Liver (tissue), 9 donors: ENCODE results near the gene FGB. TPM values are rescaled to one million over a fixed set of nuclear protein-coding genes. Genes with fewer than 3 reads are reported as not detected.

ENCODE experiments used
- DNase-seq: peaks from one replicate; pipeline ENCODE4 v3.0.0-alpha.2; 2017; ENCODE audit warnings: low spot score
- H3K27ac ChIP-seq, 2 donors: one replicate each; pipeline ENCODE4 v1.7.0; 2013; ENCODE audit warnings: inconsistent platforms in 2 of 2, low read length in 2 of 2, control low read depth in 1 of 2, low read depth in 1 of 2, mild to moderate bottlenecking in 1 of 2
- H3K27me3 ChIP-seq, 4 donors: one replicate each; pipeline versions ENCODE4 v1.6.1 to v1.7.0; 2013; ENCODE audit warnings: low read length in 3 of 4, inconsistent platforms in 1 of 4, mild to moderate bottlenecking in 1 of 4, moderate library complexity in 1 of 4; ENCODE audit not compliant: control insufficient read depth in 4 of 4, insufficient read depth in 4 of 4
- H3K36me3 ChIP-seq, 4 donors: one replicate each; pipeline versions ENCODE4 v1.6.1 to v1.7.0; 2013; ENCODE audit warnings: low read length in 3 of 4, mild to moderate bottlenecking in 3 of 4, low read depth in 1 of 4, moderate library complexity in 1 of 4; ENCODE audit not compliant: control insufficient read depth in 4 of 4, insufficient read depth in 3 of 4
- H3K4me1 ChIP-seq, 4 donors: one replicate each; pipeline versions ENCODE4 v1.6.1 to v1.7.0; 2013; ENCODE audit warnings: low read length in 3 of 4, mild to moderate bottlenecking in 3 of 4, moderate library complexity in 1 of 4; ENCODE audit not compliant: control insufficient read depth in 4 of 4, insufficient read depth in 4 of 4
- H3K4me3 ChIP-seq, 3 donors: one replicate each; pipeline versions ENCODE4 v1.6.1 to v1.7.0; 2013; ENCODE audit warnings: low read length in 3 of 3, control low read depth in 1 of 3, low read depth in 1 of 3, mild to moderate bottlenecking in 1 of 3
- H3K9ac ChIP-seq, 2 donors: one replicate each; pipeline ENCODE4 v1.7.0; 2013; ENCODE audit warnings: low read length in 2 of 2, mild to moderate bottlenecking in 2 of 2, moderate library complexity in 2 of 2, control low read depth in 1 of 2, low read depth in 1 of 2
- H3K9me3 ChIP-seq, 4 donors: one replicate each; pipeline versions ENCODE4 v1.6.1 to v1.7.0; 2013; ENCODE audit warnings: low read length in 3 of 4; ENCODE audit not compliant: control insufficient read depth in 4 of 4
- FOXA1 ChIP-seq: IDR thresholded peaks from 2 replicates; pipeline ENCODE4 v1.6.1; 2016; ENCODE audit warnings: antibody characterized with exemption
- GABPA ChIP-seq, 2 donors: IDR thresholded peaks in 1 of 2; conservative IDR thresholded peaks in 1 of 2; 2 replicates each; pipeline ENCODE4 v1.6.1; 2016; ENCODE audit warnings: antibody characterized with exemption in 2 of 2, mild to moderate bottlenecking in 1 of 2, moderate library complexity in 1 of 2
- HNF4G ChIP-seq: IDR thresholded peaks from 2 replicates; pipeline ENCODE4 v1.6.1; 2016; ENCODE audit warnings: antibody characterized with exemption
- JUND ChIP-seq, 2 donors: IDR thresholded peaks; 2 replicates each; pipeline ENCODE4 v1.6.1; 2016; ENCODE audit warnings: antibody characterized with exemption in 2 of 2
- RAD21 ChIP-seq, 2 donors: IDR thresholded peaks; 2 replicates each; pipeline ENCODE4 v1.6.1; 2016; ENCODE audit warnings: antibody characterized with exemption in 2 of 2, mild to moderate bottlenecking in 2 of 2
- RXRA ChIP-seq, 2 donors: IDR thresholded peaks; 2 replicates each; pipeline ENCODE4 v1.6.1; 2017 to 2018; ENCODE audit warnings: antibody characterized with exemption in 2 of 2, mild to moderate bottlenecking in 1 of 2
- TAF1 ChIP-seq: conservative IDR thresholded peaks from 2 replicates; pipeline ENCODE4 v1.6.1; 2016; ENCODE audit warnings: antibody characterized with exemption, mild to moderate bottlenecking
- WGBS: extraction: QIAGEN DNeasy Blood & Tissue Kit; methylation state at CpG from one replicate; pipeline ENCODE4 v1.1.7; 2013; 5-methylcytosine and 5-hydroxymethylcytosine counted together
- polyA plus RNA-seq, 2 donors: library from polyadenylated mRNA; stranded (reverse) in 1 of 2; unstranded in 1 of 2; fragments of 200-250 nt in 1 of 2; fragments of >200 nt in 1 of 2; fragmentation: Nextera tagmentation in 1 of 2; extraction: Ambion mirVana in 1 of 2; gene quantifications; one replicate each; pipeline versions ENCODE4 v1.2.1 to v1.2.3, GENCODE V29; 2013 to 2015
- total RNA-seq, 2 donors: library from RNA; depleted of rRNA; stranded (reverse); fragments of >200 nt; gene quantifications; one replicate each; pipeline ENCODE4 v1.2.3, GENCODE V29; 2014
- TF ChIP-seq, protein P1 (sequence below): IDR thresholded peaks from 2 replicates; pipeline ENCODE4 v1.6.1; 2016; ENCODE audit warnings: antibody characterized with exemption, mild to moderate bottlenecking
- TF ChIP-seq, protein P2 (sequence below): IDR thresholded peaks from 2 replicates; pipeline ENCODE4 v1.6.1; 2016; ENCODE audit warnings: antibody characterized with exemption
- TF ChIP-seq, protein P3 (sequence below): fragments of 150-350 bp; IDR thresholded peaks from 2 replicates; pipeline ENCODE4 v1.5.1; 2017; ENCODE audit warnings: improper control_type of control experiment, low read depth, low read length; ENCODE audit not compliant: missing input control
- TF ChIP-seq, protein P4 (sequence below): IDR thresholded peaks from 2 replicates; pipeline ENCODE4 v1.6.1; 2016; ENCODE audit warnings: antibody characterized with exemption
- donor health status: healthy.
- donor health status: healthy.
- donor health status: healthy.
- donor health status: healthy.
- donor health status: healthy.

The FGB gene
- total and polyA plus RNA-seq, 4 donors: 11,318 to 21,431 (median 15,382) TPM

DNA sequence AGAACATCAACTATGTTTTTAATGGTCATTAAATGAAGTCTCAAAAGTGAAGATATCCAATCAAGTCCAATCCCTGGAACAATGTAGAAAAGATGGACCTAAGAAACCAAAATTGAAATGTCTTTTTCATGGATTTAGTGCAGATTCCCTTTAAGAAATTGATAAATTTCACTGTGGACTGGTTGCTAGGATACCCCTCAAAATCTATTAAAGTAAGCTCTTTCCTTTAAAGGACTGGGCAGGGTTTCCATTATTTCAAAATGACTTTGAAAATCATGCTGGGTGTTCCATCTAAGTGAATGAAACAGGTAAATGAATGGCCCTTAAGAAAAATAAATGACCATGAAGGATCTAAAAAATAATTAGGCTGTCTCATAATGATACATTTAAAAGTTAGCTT lies 41.2 kb upstream of the FGB start:
- Histone ChIP-seq H3K36me3 (no peaks in the 10 kb centered on the region), H3K27me3 (no peaks in the 10 kb centered on the region), H3K9ac (no peak overlapping the region), H3K27ac (no peak overlapping the region), H3K4me3 (no peak overlapping the region), H3K9me3 (no peaks in the 10 kb centered on the region), H3K4me1 (no peaks in the 10 kb centered on the region)
- TF ChIP-seq, protein P1, sequence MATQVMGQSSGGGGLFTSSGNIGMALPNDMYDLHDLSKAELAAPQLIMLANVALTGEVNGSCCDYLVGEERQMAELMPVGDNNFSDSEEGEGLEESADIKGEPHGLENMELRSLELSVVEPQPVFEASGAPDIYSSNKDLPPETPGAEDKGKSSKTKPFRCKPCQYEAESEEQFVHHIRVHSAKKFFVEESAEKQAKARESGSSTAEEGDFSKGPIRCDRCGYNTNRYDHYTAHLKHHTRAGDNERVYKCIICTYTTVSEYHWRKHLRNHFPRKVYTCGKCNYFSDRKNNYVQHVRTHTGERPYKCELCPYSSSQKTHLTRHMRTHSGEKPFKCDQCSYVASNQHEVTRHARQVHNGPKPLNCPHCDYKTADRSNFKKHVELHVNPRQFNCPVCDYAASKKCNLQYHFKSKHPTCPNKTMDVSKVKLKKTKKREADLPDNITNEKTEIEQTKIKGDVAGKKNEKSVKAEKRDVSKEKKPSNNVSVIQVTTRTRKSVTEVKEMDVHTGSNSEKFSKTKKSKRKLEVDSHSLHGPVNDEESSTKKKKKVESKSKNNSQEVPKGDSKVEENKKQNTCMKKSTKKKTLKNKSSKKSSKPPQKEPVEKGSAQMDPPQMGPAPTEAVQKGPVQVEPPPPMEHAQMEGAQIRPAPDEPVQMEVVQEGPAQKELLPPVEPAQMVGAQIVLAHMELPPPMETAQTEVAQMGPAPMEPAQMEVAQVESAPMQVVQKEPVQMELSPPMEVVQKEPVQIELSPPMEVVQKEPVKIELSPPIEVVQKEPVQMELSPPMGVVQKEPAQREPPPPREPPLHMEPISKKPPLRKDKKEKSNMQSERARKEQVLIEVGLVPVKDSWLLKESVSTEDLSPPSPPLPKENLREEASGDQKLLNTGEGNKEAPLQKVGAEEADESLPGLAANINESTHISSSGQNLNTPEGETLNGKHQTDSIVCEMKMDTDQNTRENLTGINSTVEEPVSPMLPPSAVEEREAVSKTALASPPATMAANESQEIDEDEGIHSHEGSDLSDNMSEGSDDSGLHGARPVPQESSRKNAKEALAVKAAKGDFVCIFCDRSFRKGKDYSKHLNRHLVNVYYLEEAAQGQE: no peak
- TF ChIP-seq HNF4G (no peak), RAD21 (IDR thresholded peaks at IDR 0.05) (no peak)
- no peak for DNase-seq

DNA sequence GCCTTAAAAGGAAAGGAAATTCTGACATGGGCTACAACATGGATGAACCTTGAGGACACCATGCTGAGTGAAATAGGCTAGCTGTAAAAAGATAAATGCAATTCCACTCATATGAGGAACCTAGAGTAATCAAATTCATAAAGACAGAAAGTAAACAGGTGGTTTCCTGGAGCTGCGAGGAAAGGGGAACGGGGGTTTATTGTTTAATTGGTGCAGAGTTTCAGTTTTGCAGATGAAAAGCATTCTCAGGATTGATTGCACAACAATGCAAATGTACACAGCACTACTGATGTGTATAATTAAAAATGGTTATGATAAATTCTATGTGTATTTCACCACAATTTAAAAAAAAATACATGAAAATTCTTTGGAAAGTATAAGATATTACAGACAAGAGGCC lies 36.7 kb upstream of the FGB start:
- H3K9ac ChIP-seq: no peak overlapping the region
- 56% methylated on average over 2 of the region's 2 CpGs for WGBS
- no peaks in the 10 kb centered on the region for H3K4me1 ChIP-seq

More for the DNA sequence above, 36.7 kb upstream of the FGB start:
- Histone ChIP-seq H3K4me3 (no peak overlapping the region), H3K9me3 (no peaks in the 10 kb centered on the region), H3K27me3 (peaks cover 0 to 7% (median 0%) of the 10 kb centered on the region in 4 donors), H3K36me3 (no peaks in the 10 kb centered on the region), H3K27ac (no peak overlapping the region)
- TF ChIP-seq, protein P2, sequence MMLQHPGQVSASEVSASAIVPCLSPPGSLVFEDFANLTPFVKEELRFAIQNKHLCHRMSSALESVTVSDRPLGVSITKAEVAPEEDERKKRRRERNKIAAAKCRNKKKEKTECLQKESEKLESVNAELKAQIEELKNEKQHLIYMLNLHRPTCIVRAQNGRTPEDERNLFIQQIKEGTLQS: no peak
- TF ChIP-seq RXRA (IDR thresholded peaks at IDR 0.05): no peak
- TF ChIP-seq RAD21 (IDR thresholded peaks at IDR 0.05): no peak
- TF ChIP-seq, protein P3, sequence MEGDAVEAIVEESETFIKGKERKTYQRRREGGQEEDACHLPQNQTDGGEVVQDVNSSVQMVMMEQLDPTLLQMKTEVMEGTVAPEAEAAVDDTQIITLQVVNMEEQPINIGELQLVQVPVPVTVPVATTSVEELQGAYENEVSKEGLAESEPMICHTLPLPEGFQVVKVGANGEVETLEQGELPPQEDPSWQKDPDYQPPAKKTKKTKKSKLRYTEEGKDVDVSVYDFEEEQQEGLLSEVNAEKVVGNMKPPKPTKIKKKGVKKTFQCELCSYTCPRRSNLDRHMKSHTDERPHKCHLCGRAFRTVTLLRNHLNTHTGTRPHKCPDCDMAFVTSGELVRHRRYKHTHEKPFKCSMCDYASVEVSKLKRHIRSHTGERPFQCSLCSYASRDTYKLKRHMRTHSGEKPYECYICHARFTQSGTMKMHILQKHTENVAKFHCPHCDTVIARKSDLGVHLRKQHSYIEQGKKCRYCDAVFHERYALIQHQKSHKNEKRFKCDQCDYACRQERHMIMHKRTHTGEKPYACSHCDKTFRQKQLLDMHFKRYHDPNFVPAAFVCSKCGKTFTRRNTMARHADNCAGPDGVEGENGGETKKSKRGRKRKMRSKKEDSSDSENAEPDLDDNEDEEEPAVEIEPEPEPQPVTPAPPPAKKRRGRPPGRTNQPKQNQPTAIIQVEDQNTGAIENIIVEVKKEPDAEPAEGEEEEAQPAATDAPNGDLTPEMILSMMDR: no peak
- TF ChIP-seq JUND (IDR thresholded peaks at IDR 0.05): no peak
- TF ChIP-seq TAF1: no peak
- TF ChIP-seq, protein P1: no peak
- no peak for TF ChIP-seq GABPA (IDR thresholded peaks at IDR 0.05 in 1 of 2, conservative IDR thresholded peaks at IDR 0.05 in 1 of 2)
- no peak for TF ChIP-seq FOXA1
- TF ChIP-seq, protein P4, sequence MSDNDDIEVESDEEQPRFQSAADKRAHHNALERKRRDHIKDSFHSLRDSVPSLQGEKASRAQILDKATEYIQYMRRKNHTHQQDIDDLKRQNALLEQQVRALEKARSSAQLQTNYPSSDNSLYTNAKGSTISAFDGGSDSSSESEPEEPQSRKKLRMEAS: no peak
- TF ChIP-seq HNF4G: no peak
- DNase-seq: no peak
